ENCODE results near the gene TIMM23B.
"Not testable (repeated sequence)": the region's sequence is repeated elsewhere in the genome, so short reads cannot be mapped to it uniquely, and the experiment has no call there.

Gene TIMM23B

GRCh38 chr10:49953122-49953521, 11.3 kb downstream of the TIMM23B start:
- peak; percentile 3 for TF ChIP-seq CTCF (IDR thresholded peaks at IDR 0.05; ENCODE audit: control insufficient read depth, insufficient read depth, low read depth, low read length, missing control alignments)
- peak; percentile 2 for DNase-seq (ENCODE audit: low read depth)
- H3K4me3 ChIP-seq (ENCODE audit: control insufficient read depth, low read depth, low read length) = not testable (repeated sequence)

GRCh38 chr10:49970331-49970857, 28.5 kb downstream of the TIMM23B start:
- H3K4me3 ChIP-seq (ENCODE audit: control insufficient read depth, low read depth, low read length) = not testable (repeated sequence)

GRCh38 chr10:49971466-49971865, 29.6 kb downstream of the TIMM23B start:
- DNase-seq (ENCODE audit: low read depth); H3K4me3 ChIP-seq (ENCODE audit: control insufficient read depth, low read depth, low read length): not testable (repeated sequence)

More at GRCh38 chr10:49970331-49970857, 28.5 kb downstream of the TIMM23B start:
- not testable (repeated sequence) for DNase-seq (ENCODE audit: low read depth)

GRCh38 chr10:49972094-49972493, 30.2 kb downstream of the TIMM23B start:
- H3K4me3 ChIP-seq (ENCODE audit: control insufficient read depth, low read depth, low read length); DNase-seq (ENCODE audit: low read depth): not testable (repeated sequence)

DNA sequence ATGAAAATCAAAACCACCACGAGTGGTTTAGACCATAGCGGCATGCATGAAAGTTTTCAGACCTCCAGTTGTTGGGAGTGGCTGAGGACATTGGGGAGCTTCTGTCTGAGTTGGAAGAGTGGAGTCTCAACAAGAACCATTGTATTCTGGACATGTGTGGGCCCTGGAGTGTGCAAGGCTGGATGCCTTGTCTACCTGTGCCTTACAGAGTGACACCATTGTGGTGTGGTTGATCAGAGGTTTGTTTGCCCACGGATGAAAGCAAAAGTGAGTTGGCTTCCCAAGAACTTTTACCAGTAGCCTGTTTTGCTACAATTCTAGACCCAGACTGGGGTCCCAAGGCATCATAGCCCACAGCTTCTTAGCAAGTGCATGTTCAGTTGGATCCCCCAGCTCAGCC, 35.9 kb downstream of the TIMM23B start:
- not testable (repeated sequence) for DNase-seq (ENCODE audit: low read depth); H3K4me3 ChIP-seq (ENCODE audit: control insufficient read depth, low read depth, low read length)

GRCh38 chr10:49987207-49987606, 45.4 kb downstream of the TIMM23B start:
- H3K4me3 ChIP-seq (ENCODE audit: control insufficient read depth, low read depth, low read length); DNase-seq (ENCODE audit: low read depth): not testable (repeated sequence)

- H3K4me3 ChIP-seq (ENCODE audit: control insufficient read depth, low read depth, low read length); DNase-seq (ENCODE audit: low read depth): not testable (repeated sequence)
Observed at GRCh38 chr10:49988376-49988775, 46.5 kb downstream of the TIMM23B start, which contains the start of gene AGAP6. Gene AGAP6 (plus strand): TSS chr10:49988406. CDS start chr10:49988716, 310 bp downstream.

DNA sequence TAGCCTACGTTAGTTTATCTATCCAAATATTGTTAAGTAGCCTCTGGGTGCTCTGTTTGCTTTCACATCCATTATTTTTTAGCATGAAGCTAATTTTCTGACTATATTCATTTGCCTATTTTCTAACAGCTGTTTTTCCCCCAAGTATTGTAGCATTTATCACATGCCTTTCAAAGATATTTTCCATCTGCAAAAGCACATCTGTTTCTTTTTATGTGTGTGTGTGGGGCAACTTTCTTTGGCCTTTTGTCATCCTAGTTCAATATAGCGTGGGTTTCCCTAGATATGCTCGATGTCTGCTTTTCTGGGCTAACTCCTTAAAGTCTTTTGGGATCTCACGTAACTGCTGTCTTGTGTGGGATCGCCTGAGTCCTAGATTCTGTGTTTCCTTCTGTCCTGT, 53.5 kb downstream of the TIMM23B start:
- DNase-seq (ENCODE audit: low read depth); H3K4me3 ChIP-seq (ENCODE audit: control insufficient read depth, low read depth, low read length): not testable (repeated sequence)

- not testable (repeated sequence) for H3K4me3 ChIP-seq (ENCODE audit: control insufficient read depth, low read depth, low read length); DNase-seq (ENCODE audit: low read depth)
Observed at GRCh38 chr10:50014024-50014423, 72.2 kb downstream of the TIMM23B start.

- DNase-seq (ENCODE audit: low read depth); H3K4me3 ChIP-seq (ENCODE audit: control insufficient read depth, low read depth, low read length): not testable (repeated sequence)
Observed at GRCh38 chr10:50015596-50016220, 73.9 kb downstream of the TIMM23B start.

GRCh38 chr10:50016926-50017325, 75.1 kb downstream of the TIMM23B start:
- not testable (repeated sequence) for DNase-seq (ENCODE audit: low read depth); H3K4me3 ChIP-seq (ENCODE audit: control insufficient read depth, low read depth, low read length)

DNA sequence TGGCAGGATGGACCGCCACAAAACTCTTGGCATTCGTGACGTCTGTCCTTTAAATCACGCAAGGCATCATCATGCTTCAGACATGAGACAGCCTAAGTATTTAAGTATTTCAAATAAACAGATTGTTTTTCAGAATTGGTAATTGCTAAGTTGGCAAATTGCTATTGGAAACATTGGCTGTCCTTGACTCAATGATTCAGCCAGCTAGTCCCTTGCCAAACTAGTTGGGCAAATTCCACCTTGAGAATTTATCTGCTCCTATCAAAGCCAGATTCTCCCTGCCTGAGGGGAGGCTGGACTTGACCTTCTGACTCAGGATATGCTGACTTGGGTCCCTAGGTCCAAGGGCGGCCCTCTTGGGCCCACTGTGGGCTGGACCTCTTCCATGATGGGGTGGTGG, 75.8 kb downstream of the TIMM23B start:
- not testable (repeated sequence) for DNase-seq (ENCODE audit: low read depth); H3K4me3 ChIP-seq (ENCODE audit: control insufficient read depth, low read depth, low read length)

- H3K4me3 ChIP-seq (ENCODE audit: control insufficient read depth, low read depth, low read length); DNase-seq (ENCODE audit: low read depth): not testable (repeated sequence)
Observed at GRCh38 chr10:50019279-50019678, 77.4 kb downstream of the TIMM23B start.

- DNase-seq (ENCODE audit: low read depth); H3K4me3 ChIP-seq (ENCODE audit: control insufficient read depth, low read depth, low read length): not testable (repeated sequence)
Observed at GRCh38 chr10:50020451-50021024, 78.7 kb downstream of the TIMM23B start.
